ENCODE measurements around the gene SLC35A3.

Gene SLC35A3

GRCh38 chr1:100073531-100073930, 103.7 kb downstream of the SLC35A3 start:
- no peak for DNase-seq (ENCODE audit: low read depth)
- TF ChIP-seq, protein P1, sequence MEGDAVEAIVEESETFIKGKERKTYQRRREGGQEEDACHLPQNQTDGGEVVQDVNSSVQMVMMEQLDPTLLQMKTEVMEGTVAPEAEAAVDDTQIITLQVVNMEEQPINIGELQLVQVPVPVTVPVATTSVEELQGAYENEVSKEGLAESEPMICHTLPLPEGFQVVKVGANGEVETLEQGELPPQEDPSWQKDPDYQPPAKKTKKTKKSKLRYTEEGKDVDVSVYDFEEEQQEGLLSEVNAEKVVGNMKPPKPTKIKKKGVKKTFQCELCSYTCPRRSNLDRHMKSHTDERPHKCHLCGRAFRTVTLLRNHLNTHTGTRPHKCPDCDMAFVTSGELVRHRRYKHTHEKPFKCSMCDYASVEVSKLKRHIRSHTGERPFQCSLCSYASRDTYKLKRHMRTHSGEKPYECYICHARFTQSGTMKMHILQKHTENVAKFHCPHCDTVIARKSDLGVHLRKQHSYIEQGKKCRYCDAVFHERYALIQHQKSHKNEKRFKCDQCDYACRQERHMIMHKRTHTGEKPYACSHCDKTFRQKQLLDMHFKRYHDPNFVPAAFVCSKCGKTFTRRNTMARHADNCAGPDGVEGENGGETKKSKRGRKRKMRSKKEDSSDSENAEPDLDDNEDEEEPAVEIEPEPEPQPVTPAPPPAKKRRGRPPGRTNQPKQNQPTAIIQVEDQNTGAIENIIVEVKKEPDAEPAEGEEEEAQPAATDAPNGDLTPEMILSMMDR (IDR thresholded peaks at IDR 0.05; ENCODE audit: low read depth, low read length, missing control alignments): no peak
- H3K4me3 ChIP-seq (ENCODE audit: low read depth, low read length): no peak overlapping the region
- in situ Hi-C loops (cut with HindIII; ENCODE audit: low sequenced_read_pairs): no loop called here

DNA sequence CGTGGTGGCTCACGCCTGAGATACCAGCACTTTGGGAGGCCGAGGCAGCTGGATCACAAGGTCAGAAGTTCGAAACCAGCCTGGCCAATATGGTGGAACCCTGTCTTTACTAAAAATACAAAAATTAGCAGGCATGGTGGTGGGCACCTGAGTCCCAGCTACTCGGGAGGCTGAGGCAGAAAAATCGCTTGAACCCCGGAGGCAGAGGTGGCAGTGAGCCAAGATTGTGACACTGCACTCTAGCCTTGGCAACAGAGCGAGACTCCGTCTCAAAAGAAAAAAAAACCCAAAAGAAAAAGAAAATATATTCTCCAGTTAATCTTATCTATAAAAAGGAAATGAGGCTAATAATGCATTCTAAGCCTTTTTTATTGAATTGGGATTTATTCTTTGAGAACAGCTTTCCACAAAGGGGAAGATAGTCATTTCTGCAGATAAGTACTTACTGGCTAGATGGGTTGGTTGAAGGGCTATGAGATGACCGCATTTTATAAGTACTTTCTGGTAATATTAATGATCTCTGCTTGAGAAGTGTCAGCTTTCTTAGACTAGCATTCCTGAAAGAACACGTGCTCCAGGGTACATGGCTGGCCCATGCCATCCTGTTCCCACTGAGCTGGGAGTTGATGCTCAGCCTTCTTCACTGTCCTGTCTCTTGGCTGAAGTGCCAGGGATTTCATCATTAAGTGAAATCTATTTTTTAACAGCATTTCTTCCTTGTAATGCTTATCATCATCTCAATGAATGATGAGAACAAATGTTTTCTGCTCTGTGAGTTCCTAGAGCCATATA, 105.0 kb downstream of the SLC35A3 start:
- in situ Hi-C loops (cut with HindIII; ENCODE audit: low sequenced_read_pairs): loop anchor here (5.0 kb wide), 1 partner anchor 58 kb away; the partner anchor contains the start of genes SASS6 and TRMT13
- no peak for DNase-seq (ENCODE audit: low read depth)
- TF ChIP-seq, protein P1 (IDR thresholded peaks at IDR 0.05; ENCODE audit: low read depth, low read length, missing control alignments): no peak
- no peak overlapping the region for H3K4me3 ChIP-seq (ENCODE audit: low read depth, low read length)

DNA sequence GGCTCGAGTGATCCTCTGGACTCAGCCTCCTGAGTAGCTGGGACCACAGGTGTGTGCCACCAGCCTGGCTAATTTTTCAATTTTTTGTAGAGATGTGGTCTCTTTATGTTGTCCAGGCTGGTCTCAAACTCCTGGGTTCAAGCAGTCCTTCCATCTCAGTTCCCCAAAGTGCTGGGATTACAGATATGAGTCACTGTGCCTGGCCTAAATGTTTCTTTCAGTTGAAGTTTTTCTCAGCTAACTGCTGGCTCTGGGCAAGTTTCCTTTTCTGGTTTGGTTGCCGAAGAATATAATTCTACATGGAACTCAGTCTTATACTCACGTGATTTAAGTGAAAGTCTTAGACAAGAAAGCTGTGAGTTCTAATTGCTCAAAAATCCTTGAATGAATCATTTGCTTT, 106.0 kb downstream of the SLC35A3 start:
- DNase-seq (ENCODE audit: low read depth): no peak
- TF ChIP-seq, protein P1 (IDR thresholded peaks at IDR 0.05; ENCODE audit: low read depth, low read length, missing control alignments): no peak
- in situ Hi-C loops (cut with HindIII; ENCODE audit: low sequenced_read_pairs): loop anchor here (5.0 kb wide), 1 partner anchor 57 kb away; the partner anchor contains the start of genes SASS6 and TRMT13
- H3K4me3 ChIP-seq (ENCODE audit: low read depth, low read length): no peak overlapping the region

DNA sequence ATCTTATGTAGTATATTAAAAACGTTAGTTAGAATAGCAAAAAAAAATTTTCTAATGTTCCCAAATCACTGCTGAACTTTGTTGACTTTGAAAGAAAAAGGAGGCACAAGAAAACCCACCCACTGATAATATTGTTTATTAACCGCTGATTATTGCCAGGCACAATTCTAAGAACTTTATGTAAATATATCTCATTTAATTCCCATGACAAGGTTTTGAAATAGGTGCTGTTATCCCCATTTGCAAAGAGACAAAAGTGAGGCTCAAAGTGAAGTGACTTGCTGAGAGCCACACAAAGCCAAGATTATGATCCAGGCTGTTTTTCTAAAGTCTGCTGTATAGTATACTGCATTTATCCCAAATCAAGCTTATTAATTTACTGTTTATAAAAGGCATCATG, 106.5 kb downstream of the SLC35A3 start:
- in situ Hi-C loops (cut with HindIII; ENCODE audit: low sequenced_read_pairs): loop anchor here (5.0 kb wide), 1 partner anchor 56 kb away; the partner anchor contains the start of genes SASS6 and TRMT13
- TF ChIP-seq, protein P1 (IDR thresholded peaks at IDR 0.05; ENCODE audit: low read depth, low read length, missing control alignments): no peak
- no peak for DNase-seq (ENCODE audit: low read depth)
- no peak overlapping the region for H3K4me3 ChIP-seq (ENCODE audit: low read depth, low read length)

GRCh38 chr1:100076744-100077143, 106.9 kb downstream of the SLC35A3 start:
- H3K4me3 ChIP-seq (ENCODE audit: low read depth, low read length): no peak overlapping the region
- DNase-seq (ENCODE audit: low read depth): no peak
- TF ChIP-seq, protein P1 (IDR thresholded peaks at IDR 0.05; ENCODE audit: low read depth, low read length, missing control alignments): no peak
- in situ Hi-C loops (cut with HindIII; ENCODE audit: low sequenced_read_pairs): loop anchor here (5.0 kb wide), 1 partner anchor 56 kb away; the partner anchor contains the start of genes SASS6 and TRMT13

- no peak overlapping the region for H3K4me3 ChIP-seq (ENCODE audit: low read depth, low read length)
- TF ChIP-seq, protein P1 (IDR thresholded peaks at IDR 0.05; ENCODE audit: low read depth, low read length, missing control alignments): no peak
- in situ Hi-C loops (cut with HindIII; ENCODE audit: low sequenced_read_pairs): loop anchor here (5.0 kb wide), 1 partner anchor 55 kb away; the partner anchor contains the start of genes SASS6 and TRMT13
- DNase-seq (ENCODE audit: low read depth): peak; percentile 78
These were observed 107.7 kb downstream of the SLC35A3 start for GRCh38 chr1:100077531-100077930.
